NCI-H2081 treated with DMSO at 0.1 percent for 48 hours (cell line): Measurements from ENCODE around the gene KCNJ14.
"Not testable (repeated sequence)": the region's sequence is repeated elsewhere in the genome, so short reads cannot be mapped to it uniquely, and the experiment has no call there.

Source experiments
- DNase-seq: peaks from one replicate; lab custom pipeline; 2025; lab: John Stamatoyannopoulos, UW

KCNJ14 gene

DNA sequence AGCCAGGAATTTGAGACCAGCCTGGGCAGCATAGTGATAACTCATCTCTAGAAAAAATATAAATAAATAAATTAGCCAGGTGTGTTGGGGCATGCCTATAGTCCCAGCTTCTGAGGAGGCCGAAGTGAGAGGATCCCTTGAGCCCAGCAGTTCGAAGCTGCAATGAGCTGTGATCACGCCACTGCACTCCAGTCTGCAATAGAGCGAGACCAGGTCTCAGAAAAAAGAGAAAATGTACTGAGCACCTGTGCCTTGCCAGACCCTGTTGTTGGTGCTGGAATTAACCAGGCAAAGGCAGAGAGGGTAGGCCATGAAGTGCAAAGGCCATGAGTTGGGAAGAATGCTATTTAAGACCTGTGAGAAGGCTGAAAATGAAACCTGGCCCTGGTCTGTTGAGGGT is 16.5 kb downstream of the KCNJ14 start:
- DNase-seq: no peak

DNA sequence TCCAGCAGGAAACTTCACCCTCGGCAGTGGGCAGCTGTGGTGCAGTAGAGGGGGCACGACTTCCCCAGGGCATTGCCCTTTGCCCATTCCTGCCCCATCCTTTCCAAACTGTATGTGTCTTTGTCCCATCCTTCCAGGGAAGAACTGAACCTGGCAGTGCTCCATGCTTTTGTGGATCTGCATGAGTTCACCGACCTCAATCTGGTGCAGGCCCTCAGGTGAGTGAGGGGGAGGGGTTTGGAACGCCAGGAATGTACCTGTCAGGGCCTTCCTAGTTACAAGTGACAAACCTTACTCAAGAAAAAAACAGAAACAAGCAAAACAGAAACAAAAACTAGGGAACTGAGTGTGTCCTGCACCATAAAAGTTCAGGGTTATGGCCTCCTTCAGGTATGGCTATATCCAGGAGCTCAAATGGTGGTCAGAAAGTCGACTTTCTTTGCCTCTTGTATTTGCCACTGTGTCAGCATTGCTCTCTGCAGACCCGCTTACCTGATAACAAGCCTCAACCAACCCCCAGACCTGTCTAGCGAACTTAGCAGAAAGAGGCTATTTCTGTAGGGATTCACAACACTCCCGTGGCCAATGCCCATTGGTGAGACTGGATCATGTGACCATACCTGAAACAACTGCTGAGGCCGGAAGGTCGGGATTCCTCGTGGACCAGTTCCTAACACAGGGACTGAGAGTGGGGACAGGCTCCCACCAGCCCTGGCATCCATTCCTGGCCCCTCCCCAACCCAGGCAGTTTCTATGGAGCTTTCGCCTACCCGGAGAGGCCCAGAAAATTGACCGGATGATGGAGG is 18.0 kb downstream of the KCNJ14 start:
- DNase-seq: no peak

GRCh38 chr19:48474084-48474592 is 18.8 kb downstream of the KCNJ14 start:
- DNase-seq: no peak

GRCh38 chr19:48475369-48476068 is 20.1 kb downstream of the KCNJ14 start:
- DNase-seq: no peak

DNA sequence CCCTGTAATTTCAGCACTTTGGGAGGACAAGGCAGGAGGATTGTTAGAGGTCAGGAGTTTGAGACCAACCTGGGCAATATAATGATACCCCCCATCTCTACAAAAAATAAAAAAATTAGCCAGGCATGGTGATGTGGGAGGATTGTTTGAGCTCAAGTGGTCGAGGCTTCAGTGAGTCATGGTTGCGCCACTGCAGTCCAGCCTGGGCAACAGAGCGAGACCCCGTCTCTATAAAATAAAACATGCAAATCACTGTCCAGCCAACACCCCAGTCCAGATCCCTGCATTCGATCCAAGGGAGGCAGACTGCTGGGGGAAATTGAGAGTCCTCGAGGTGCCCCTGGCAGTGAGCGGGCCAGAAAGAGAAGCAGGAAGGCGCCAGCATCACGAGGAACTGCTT is 20.8 kb downstream of the KCNJ14 start:
- DNase-seq: no peak

GRCh38 chr19:48477067-48477685 is 21.8 kb downstream of the KCNJ14 start:
- DNase-seq: no peak

GRCh38 chr19:48477698-48478338 is 22.4 kb downstream of the KCNJ14 start:
- DNase-seq: no peak

- DNase-seq: no peak
These were observed 23.2 kb downstream of the KCNJ14 start for GRCh38 chr19:48478339-48479256.

DNA sequence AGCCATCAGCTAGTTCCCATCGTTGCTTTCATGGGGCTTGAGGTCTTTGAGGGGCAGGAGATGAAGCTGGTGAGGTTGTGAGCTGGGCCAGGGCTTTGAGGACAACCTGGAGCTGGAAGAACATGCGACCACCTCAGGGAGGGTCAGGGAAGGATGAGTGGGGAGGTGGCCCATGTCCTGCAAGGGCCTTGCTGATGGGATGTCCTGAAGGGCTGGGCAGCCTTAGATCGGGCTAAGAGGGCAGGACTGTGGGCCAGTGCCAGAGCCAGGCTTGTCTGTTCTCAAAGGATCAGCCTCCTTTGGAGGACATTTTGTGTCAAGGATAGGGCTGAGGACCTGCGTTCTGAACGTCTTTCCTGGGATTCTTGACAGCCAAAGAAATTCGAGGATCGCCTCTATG is 24.3 kb downstream of the KCNJ14 start:
- no peak for DNase-seq

DNA sequence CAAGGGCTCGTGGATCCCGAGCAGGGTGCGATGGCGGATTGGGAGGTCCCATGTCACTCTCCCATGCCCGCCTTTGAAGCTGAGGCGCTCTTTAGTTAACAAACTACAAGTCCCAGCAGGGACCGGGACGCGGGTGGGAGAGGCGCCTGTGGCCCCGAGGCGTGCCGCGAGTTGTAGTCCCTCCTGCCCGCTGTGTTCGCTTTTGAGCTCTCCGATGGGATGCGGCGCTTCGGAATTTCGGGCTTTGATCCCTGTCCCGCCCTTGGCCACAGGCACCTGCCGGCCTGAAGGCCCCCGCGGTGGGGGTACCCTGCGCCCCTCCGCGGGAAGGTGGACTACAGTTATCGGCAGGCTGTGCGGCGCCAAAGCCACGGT is 24.8 kb downstream of the KCNJ14 start:
- no peak for DNase-seq

GRCh38 chr19:48480558-48481500 is 25.5 kb downstream of the KCNJ14 start:
- DNase-seq: no peak

DNA sequence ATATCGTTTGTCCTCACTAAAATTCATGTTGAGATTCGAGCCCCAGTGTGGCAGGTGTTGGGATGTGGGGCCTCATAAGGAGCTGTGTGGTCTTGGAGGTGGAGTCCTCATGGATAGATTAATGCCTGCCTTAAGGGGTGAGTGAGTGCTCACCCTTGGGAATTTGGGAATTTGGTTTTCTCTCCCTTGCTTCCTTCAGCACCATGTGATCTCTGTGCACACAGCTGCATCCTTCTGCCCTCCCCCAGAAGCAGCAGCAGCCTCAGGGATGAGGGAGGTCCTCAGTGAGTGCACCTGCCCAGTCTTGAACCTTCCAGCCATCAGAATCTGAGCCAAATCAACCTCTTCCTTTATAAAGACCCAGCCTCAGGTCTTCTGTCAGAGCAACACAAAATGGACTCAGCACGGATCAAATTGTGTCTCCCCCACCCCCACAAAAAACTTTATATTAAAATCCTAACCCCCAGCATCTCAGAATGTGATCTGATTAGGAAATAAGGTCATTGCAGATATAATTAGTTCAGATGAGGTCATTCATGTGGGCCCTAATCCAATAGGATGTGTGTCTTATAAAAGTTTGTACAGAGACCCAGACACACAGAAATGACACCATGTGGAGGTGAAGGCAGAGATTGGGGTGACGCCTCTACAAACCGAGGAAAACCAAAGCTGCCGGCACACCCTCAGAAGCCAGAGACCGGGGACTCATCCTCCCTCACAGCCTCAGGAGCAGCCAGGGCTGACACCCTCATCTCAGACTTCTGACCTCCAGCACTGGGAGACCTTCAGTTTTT is 26.7 kb downstream of the KCNJ14 start:
- DNase-seq: no peak

DNA sequence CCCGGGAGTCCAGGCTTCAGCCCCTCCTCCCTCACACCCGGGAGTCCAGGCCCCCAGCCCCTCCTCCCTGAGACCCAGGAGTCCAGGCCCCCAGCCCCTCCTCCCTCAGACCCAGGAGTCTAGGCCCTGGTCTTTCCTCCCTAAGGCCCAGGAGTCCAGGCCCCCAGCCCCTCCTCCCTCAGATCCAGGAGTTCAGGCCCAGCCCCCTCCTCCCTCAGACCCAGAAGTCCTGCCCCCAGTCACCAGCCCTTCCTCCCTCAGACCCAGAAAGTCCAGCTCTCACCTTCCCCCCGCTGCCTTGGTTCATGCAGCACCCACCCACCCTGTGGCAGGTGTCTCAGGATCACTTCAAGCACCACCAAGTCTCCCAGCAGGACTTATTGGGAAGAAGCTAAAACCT is 27.9 kb downstream of the KCNJ14 start:
- no peak for DNase-seq

DNA sequence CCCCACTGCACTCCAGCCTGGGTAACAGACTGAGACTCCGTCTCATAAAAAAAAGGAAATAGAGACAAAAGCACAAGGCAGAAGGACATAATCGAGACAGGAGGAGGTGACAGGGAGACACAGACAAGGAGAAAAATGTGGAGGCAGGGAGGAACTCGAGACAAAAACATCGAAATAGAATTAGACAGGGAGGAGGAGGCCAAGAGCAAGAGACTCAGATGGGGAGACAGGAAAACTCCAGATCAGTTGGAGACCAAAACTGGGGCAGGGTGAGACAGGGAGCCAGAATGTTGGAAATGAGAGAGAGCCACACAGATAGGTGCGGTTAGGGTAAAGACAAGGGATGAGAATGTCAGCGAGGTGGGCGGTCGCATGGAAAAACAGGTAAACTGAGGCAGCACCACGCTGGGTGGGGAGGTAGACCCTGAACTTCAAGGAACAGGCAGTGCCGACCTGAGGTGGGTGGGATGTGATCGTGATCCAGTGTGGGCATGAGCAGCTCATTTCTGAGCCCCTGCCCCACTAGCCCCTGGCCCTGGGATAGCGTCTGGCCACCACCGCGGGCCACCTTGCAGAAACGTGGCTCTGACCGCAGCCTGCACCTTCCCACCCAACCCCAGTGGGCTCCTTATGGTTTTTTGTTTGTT is 29.0 kb downstream of the KCNJ14 start:
- no peak for DNase-seq

DNA sequence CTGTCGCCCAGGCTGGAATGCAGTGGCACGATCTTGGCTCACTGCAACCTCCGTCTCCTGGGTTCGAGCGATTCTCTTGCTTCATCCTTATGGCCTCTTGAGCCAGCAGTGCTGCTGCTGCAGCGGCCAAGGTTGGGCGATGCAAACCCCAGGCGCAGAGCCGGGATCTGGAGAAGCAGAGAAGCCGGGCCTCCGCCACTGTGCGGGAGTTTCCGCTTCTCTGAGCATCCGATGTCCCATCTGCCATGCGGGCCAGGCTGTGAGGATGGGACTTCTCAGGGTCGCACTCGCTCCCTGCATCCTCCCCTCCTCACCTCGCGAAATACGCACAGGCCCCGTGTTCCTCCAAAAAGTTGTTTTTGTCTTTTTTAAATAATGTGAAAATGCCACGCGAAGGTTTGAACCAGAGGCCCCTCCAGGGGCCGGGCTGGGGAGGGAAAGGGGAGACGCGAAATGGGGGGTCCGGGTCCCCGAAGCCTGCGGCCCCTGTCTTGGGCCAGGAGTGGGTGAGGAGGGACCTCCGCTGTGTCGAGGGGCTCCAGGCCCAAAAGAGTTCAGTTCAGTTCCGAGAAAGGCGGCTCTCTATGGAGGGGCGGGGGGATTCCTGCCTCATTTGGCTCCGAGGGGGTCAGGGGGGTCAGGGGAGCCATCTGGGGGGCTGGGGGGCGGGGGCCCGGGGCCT is 29.7 kb downstream of the KCNJ14 start:
- DNase-seq: no peak

GRCh38 chr19:48486706-48487105 is 31.3 kb downstream of the KCNJ14 start:
- not testable (repeated sequence) for DNase-seq

GRCh38 chr19:48487544-48487943 is 32.2 kb downstream of the KCNJ14 start:
- DNase-seq: no peak

GRCh38 chr19:48487948-48488347 is 32.6 kb downstream of the KCNJ14 start:
- no peak for DNase-seq
